ENCODE results near the gene SRPK2.

GRCh38 chr7:105426606-105427146 lies 38.0 kb upstream of the SRPK2 start:
- TF ChIP-seq EZH2 (IDR thresholded peaks at IDR 0.05) (no peak), POLR2AphosphoS5 (IDR thresholded peaks at IDR 0.05; ENCODE audit: borderline replicate concordance, low read depth, low read length) (no peak)

All from SK-N-MC (cell line).